ENCODE data around the gene OMG. TPM values are rescaled to one million over a fixed set of nuclear protein-coding genes. Genes with fewer than 3 reads are reported as not detected.

OMG gene
- total RNA-seq, 4 donors from 2014 or later, result not detected

DNA sequence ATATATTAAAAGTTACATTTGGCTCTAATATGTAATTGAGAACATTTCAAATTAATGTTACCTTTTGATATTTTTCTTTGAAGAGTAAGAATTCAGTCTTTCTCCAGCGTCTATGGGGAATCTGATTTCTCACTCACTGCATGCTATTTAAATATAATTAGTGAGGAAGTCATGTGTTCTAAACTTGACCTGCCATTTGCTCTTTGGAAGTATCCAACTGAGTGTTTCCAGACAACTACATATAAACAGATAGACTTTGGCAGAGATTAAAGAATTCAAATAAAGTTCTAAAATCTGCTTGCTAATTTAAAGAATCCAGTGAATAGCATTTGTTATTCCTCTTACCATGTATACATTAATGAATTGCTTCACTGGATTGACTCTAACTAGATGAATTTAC, 23.5 kb downstream of the OMG start:
- 71 to 81% methylated on average over 1 of the region's 1 CpG for WGBS, 2 donors
- H3K4me1 ChIP-seq, result peaks cover 0 to 34% (median 0%) of the 10 kb centered on the region in 4 donors
- H3K4me3 ChIP-seq, result no peak overlapping the region
- DNase-seq (ENCODE audit: low spot score in 2 of 2), result no peak
- no peaks in the 10 kb centered on the region for H3K9me3 ChIP-seq
- peak overlapping the region in 1 of 4 donors; percentile 38 for H3K27ac ChIP-seq
- H3K36me3 ChIP-seq, result peaks cover 0 to 48% (median 0%) of the 10 kb centered on the region in 3 donors
- H3K27me3 ChIP-seq, result no peaks in the 10 kb centered on the region
- no peak for TF ChIP-seq EP300 (IDR thresholded peaks at IDR 0.05)
- no peak for TF ChIP-seq POLR2A (IDR thresholded peaks at IDR 0.05)
- no peak for TF ChIP-seq CTCF (IDR thresholded peaks at IDR 0.05)

- Histone ChIP-seq H3K27ac (peak overlapping the region in 1 of 4 donors; percentile 23), H3K27me3 (no peaks in the 10 kb centered on the region), H3K36me3 (peaks cover 0 to 54% (median 0%) of the 10 kb centered on the region in 3 donors), H3K4me1 (peaks cover 0 to 34% (median 0%) of the 10 kb centered on the region in 4 donors), H3K4me3 (no peak overlapping the region), H3K9me3 (no peaks in the 10 kb centered on the region)
- DNase-seq (ENCODE audit: low spot score in 2 of 2), result no peak
- no peak for TF ChIP-seq EP300 (IDR thresholded peaks at IDR 0.05)
- no peak for TF ChIP-seq POLR2A (IDR thresholded peaks at IDR 0.05)
Measured at GRCh38 chr17:31272803-31273202, 24.2 kb downstream of the OMG start.

DNA sequence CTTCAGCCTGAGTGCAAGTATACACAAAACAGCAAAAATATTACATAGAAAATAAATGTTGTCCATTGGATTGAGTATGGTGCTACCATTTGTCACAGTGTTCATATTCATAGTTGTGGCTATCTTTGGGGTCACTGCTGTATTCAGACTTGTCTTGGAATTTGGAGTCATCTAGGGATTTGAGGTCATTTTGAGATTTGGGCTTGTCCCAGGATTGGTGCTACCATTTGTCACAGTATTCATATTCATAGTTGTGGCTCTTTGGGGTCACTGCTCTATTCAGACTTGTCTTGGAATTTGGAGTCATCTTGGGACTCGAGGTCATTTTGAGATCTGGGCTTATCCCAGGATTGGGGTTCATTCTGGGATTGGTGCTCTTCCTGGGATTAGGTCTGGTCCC, 24.8 kb downstream of the OMG start:
- peaks cover 0 to 34% (median 0%) of the 10 kb centered on the region in 4 donors for H3K4me1 ChIP-seq
- no peak overlapping the region for H3K27ac ChIP-seq
- H3K27me3 ChIP-seq, result no peaks in the 10 kb centered on the region
- TF ChIP-seq EP300 (IDR thresholded peaks at IDR 0.05) (no peak), CTCF (IDR thresholded peaks at IDR 0.05) (no peak), POLR2A (IDR thresholded peaks at IDR 0.05) (no peak)
- H3K4me3 ChIP-seq, result no peak overlapping the region
- 88 to 94% methylated on average over 1 of the region's 1 CpG for WGBS, 2 donors
- no peak for DNase-seq (ENCODE audit: low spot score in 2 of 2)
- no peaks in the 10 kb centered on the region for H3K9me3 ChIP-seq
- peaks cover 0 to 49% (median 0%) of the 10 kb centered on the region in 3 donors for H3K36me3 ChIP-seq

- no peaks in the 10 kb centered on the region for H3K9me3 ChIP-seq
- no peaks in the 10 kb centered on the region for H3K27me3 ChIP-seq
- WGBS, 2 donors, result 42 to 48% methylated on average over 1 of the region's 1 CpG
- no peak overlapping the region for H3K4me3 ChIP-seq
- peaks cover 0 to 60% (median 0%) of the 10 kb centered on the region in 3 donors for H3K36me3 ChIP-seq
- no peak for DNase-seq (ENCODE audit: low spot score in 2 of 2)
- H3K4me1 ChIP-seq, result peaks cover 0 to 34% (median 0%) of the 10 kb centered on the region in 4 donors
- TF ChIP-seq CTCF (IDR thresholded peaks at IDR 0.05), result no peak
- TF ChIP-seq EP300 (IDR thresholded peaks at IDR 0.05), result peak in 1 of 2 donors; percentile 34
- H3K27ac ChIP-seq, result peak overlapping the region in 2 of 4 donors; percentile 31 to 46
Measured at GRCh38 chr17:31269578-31269983, 27.5 kb downstream of the OMG start.

- Histone ChIP-seq H3K4me1 (peaks cover 0 to 29% (median 0%) of the 10 kb centered on the region in 4 donors), H3K4me3 (no peak overlapping the region), H3K27ac (peak overlapping the region in 1 of 4 donors; percentile 46), H3K27me3 (no peaks in the 10 kb centered on the region), H3K36me3 (peaks cover 0 to 60% (median 0%) of the 10 kb centered on the region in 3 donors), H3K9me3 (no peaks in the 10 kb centered on the region)
- no peak for DNase-seq (ENCODE audit: low spot score in 2 of 2)
- TF ChIP-seq CTCF (IDR thresholded peaks at IDR 0.05) (no peak), POLR2A (IDR thresholded peaks at IDR 0.05) (no peak), EP300 (IDR thresholded peaks at IDR 0.05) (no peak)
- 94 to 99% methylated on average over 2 of the region's 2 CpGs for WGBS, 2 donors
Measured at GRCh38 chr17:31269036-31269577, 27.9 kb downstream of the OMG start.

All from tibial nerve (tissue), 4 donors.